CD4-positive, alpha-beta T cell treated with Interleukin-17A for 4 hours (primary cell): ENCODE results near the gene MTMR2.

ENCODE experiments used
- DNase-seq: peaks from one replicate; pipeline ENCODE4 v3.0.0-alpha.2; 2020; ENCODE audit warnings: mixed read lengths

MTMR2 gene

GRCh38 chr11:95917193-95918036, 6.5 kb downstream of the MTMR2 start:
- DNase-seq = no peak

DNA sequence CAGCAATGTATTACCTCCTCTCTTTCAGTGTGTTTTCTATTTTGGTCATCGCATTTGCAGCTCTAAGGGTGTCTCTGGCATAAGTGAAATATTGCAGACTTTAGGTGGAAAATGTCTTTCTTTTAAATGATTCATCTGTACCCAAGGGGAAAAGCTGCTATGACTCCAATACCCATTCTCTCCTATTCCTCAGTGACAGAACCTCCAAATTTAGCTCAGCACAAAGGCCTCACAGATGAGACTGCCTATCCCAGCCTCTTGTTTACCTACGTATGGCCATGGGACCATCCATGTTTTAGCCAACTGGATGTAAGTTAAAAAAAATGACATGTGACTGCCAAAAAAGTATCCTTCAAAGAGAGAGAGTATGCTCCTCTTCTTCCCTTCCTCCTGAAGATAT, 7.9 kb downstream of the MTMR2 start:
- no peak for DNase-seq

- no peak for DNase-seq
Observed at GRCh38 chr11:95915051-95915450, 8.9 kb downstream of the MTMR2 start.

GRCh38 chr11:95913830-95914615, 9.9 kb downstream of the MTMR2 start:
- DNase-seq = no peak

DNA sequence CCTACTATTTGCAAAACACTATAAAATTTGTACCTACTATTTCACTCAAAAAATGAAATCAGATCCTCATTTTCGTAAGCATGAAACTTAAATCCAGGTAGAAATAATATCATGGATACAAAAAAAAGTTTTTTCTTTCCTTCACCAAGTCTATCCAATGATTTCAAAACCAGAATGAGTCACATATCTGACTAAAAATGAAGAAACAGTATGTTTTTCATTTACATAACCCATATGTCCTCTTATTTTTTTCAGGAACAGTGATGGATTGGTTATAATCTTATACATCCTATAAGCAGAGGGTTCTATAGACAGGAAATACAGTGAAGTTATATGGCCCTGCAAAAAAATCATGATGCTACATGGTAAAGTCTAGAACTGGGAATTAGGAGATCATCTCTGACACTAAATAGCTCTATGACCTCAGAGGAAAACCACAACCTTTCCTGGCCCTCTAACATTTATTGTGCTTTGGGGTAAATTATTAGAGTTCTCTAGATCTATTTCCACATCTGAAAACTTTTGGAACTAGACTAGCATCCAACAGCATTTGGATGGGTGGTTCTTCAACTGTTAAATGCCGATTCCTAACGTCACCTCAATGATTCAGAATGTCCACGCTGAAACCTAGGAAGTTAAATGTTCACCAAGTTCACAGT, 10.9 kb downstream of the MTMR2 start:
- DNase-seq = no peak

DNA sequence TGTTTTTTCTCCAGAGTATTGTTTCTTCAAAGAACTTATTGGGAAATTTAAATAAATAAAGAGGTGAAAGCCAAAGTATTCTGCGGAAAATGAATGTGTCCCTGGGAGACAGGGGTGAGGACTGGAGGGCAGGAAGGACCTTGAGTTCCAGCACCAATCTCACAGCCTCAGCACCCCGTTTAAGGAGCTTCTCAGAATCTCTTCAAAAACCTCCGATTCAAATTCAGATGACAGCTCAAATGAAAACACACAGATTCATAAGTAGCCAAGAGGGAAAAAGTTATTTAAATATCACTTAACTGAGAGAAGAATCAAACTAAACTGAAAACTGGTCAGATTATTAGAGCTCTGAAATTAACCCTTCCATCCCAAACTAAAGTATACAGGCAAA, 12.5 kb downstream of the MTMR2 start:
- DNase-seq = no peak

DNA sequence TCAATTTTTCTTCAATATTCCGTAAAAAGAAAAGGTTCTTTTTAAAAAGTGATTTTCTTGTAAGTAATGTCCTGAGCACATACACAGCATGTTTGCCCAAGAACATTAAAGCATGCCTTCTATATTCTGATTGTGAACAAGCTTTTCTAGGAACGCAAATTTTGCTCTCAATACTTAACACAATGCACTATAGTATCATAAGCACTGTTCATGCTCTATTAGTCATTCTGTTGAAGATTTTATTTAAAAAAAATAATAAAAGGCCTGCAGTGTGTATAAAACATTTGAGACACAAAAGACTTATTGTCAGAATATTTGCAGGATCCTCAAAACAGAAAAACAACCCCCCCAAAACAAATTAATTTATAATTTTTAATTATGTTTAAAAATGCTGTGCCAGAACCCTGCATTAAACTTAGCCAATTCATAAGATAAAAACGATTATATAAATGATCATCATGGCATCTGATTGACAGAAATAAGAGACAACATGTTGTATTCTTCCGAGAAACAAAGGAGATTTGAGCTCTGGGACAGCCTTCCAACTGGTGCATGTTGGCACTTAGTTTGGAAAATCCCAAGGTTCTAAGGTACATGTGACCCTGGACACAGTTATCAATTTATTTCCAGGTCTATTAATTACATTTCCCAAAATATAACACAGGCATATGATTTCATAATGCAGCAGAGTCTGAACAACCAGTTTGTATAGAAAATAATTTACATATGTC, 13.1 kb downstream of the MTMR2 start:
- DNase-seq = no peak

DNA sequence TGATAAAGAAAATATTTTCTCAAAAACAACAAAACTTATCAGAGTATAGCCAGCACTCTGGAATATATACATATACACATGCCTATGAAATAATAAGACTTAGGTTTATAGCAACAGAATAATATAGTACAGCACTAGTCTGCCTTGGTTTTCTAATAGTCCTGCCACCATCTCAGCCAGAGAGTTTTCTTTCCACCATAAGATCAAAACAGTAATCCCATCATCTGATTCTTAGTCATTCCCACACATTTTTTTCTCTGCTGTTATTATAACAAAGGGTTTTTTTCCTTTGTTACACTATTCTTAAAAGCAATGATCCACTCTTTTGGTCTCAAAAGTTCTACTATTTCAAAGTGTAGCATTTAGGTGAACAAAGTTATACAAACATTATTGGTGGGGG, 15.1 kb downstream of the MTMR2 start:
- no peak for DNase-seq

GRCh38 chr11:95907476-95907875, 16.4 kb downstream of the MTMR2 start:
- no peak for DNase-seq

GRCh38 chr11:95904009-95904650, 19.8 kb downstream of the MTMR2 start:
- no peak for DNase-seq

DNA sequence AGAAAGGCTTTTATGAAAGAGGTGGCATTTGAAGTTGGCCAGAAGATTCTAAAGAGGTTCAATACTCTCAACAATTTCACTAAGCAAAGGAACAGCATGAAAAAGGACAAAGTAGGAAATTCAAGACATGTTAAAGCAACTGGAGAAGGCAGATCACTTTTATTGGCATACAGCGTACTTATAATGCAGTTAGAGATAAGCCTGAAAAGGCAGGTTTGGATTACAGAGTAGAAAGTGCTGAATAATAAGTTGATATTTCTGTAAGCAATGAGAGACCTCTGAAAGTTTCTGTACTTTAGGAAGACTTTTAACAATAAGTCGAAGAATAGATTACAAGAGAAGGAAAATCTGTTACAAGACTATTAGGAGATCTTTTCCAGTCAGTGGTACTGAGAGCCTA, 25.1 kb downstream of the MTMR2 start:
- DNase-seq = no peak

DNA sequence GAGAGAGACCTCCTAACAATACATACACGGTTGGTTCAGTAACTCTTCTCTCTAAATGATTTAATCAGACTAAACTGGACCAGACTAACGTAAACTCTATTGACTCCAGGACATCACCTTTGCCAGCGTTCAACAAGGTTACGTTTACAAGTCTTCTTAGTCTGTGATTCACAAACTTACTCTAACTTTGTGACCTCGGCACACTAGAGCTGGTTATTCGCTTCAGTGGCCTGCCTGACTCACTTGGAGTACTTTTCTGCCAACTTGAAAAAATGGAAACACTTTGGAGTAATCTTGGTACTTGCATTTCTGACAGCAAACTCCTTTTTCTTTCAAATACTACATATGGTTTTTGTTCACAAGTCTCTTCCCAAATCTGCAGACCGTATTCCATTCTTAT, 26.2 kb downstream of the MTMR2 start:
- no peak for DNase-seq

GRCh38 chr11:95895815-95896214, 28.1 kb downstream of the MTMR2 start:
- no peak for DNase-seq

- no peak for DNase-seq
Observed at GRCh38 chr11:95892892-95893570, 30.9 kb downstream of the MTMR2 start.

- no peak for DNase-seq
Observed at GRCh38 chr11:95892492-95892891, 31.4 kb downstream of the MTMR2 start.

DNA sequence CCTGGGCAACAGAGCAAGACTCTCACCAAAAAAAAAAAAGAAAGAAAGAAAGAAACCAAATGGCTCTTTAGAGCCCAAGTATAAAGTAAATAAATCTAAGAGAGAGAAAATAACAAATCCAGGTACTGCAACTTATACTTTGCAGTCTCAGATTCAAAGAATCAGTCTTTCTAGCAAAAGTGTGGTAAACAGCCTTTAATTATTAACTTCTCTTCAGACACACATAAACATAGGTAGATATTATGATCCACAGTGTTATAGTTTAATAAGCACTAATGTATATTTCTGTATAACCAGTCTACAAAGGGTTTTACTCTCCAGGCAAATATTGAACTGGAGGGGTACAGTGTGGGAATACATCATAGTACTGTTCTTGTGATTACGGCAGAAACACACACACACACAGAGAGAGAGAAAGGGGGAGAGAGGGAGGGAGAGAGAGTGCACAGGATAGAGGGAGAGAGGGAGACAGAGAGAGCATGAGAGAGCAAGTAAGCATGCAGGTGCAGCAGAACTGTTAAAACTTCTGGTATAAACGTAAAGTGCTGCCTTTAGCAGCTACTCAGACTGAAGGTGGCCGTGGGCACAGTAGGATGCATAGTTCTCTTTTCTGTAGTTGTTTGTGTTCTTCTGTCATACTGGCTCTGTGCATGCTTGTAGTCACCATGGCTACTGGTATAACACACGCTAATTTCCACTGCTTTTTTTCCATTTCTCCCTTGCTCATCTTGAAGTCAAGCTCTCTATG, 32.3 kb downstream of the MTMR2 start:
- DNase-seq = no peak

DNA sequence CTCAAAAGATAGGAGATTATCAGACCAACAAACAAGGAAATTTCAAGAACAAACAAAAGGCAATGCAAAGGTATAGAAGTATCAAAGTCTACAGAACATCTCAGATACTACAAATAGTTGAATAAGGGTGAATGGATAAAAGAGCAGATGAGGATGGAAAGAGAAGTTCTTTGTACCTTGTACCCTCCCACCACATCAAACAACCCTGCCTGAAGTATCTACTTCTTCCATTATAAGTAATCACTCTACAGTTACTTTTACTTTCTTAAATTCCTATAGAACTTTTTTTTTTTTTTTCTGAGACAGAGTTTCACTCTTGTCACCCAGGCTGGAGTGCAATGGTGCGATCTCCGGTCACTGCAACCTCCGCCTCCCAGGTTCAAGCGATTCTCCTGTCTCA, 35.1 kb downstream of the MTMR2 start:
- DNase-seq = no peak

- DNase-seq = no peak
Observed at GRCh38 chr11:95888439-95888838, 35.5 kb downstream of the MTMR2 start.

DNA sequence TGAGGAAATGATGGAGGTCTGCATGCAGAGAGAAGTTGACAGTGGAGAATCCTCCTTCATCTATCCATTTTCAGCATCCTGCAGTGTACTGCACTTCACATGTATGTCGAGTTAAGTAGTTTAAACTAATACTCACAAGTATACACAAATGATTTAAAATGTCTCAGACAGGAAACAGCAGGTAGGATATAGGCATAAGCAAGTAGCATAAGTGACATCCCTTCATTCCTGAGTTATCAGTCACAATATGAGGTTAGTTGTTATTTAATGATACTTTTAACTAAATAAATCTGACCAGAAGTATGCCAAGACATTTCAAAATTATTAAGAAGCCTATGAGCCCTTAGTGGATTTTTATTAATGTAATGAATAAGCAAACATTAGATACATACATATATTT, 37.4 kb downstream of the MTMR2 start:
- no peak for DNase-seq

DNA sequence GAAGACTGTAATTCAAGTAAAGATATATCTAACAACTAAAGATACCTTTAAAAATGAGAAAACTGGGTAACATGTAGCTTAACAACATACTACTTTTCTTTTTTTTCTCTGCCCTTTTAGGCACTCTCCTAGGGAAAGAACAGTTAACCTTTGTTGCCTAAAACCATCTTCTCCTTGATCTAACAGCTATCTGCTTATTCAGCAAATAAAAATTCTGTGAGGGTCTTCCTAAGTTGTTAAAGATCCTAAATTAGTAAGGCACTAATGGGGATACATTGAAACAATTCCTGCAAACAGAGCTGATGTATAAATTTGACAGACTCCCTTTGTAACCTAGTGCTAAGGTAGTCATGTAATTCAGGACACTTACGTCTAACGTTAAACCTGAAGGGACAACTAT, 39.1 kb downstream of the MTMR2 start:
- DNase-seq = no peak

DNA sequence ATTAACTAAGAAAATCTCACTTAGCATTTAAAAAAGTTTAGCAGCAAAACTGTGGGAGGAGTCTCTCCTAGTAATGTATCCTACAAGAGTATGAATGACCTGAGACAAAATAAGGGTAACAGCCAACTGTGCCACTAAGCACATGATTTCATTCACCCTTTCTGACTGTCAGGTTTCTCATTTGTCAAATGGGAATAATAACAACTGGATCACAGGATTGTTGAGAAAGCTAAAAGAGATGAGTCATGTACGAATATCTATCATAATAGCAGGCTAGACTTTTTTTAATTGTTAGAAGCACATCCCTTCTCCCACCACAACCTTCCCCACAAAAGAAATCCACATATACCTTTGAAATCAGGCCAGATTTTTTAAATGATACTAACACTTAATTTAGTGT, 39.5 kb downstream of the MTMR2 start:
- DNase-seq = no peak
